K562 (cell line): ENCODE results near the gene CHD3. TPM values are rescaled to one million over a fixed set of nuclear protein-coding genes. Genes with fewer than 3 reads are reported as not detected.

Source experiments
- ARID1B ChIP-seq: fragments of 450-650 bp; IDR thresholded peaks from 2 replicates; pipeline ENCODE4 v1.6.1; 2016; ENCODE audit warnings: antibody characterized with exemption, mild to moderate bottlenecking, inconsistent platforms
- ATF1 ChIP-seq, 2 experiments: fragments of 450-650 bp in 1 of 2; IDR thresholded peaks; 2 replicates each; pipeline ENCODE4 v1.6.1; 2016; ENCODE audit warnings: missing compliant biosample characterization in 1 of 2, missing genetic modification characterization in 1 of 2
- HCFC1 ChIP-seq: IDR thresholded peaks from 2 replicates; pipeline ENCODE4 v1.6.1; 2012; ENCODE audit warnings: low read depth, low read length, improper control_type of control experiment
- HEY1 ChIP-seq: fragments of 250-450 bp; sonication (Bioruptor Pico); IDR thresholded peaks from 2 replicates; pipeline ENCODE4 v1.5.0; 2020; ENCODE audit warnings: mild to moderate bottlenecking, moderate library complexity, borderline replicate concordance
- HNRNPUL1 ChIP-seq: fragments of 200-400 bp; formaldehyde crosslinking; IDR thresholded peaks from 2 replicates; pipeline ENCODE4 v1.6.1; 2017; ENCODE audit warnings: low read length
- JUN ChIP-seq, 2 experiments: sonication (generic) in 1 of 2; formaldehyde crosslinking in 1 of 2; IDR thresholded peaks; 2 replicates each; pipeline versions ENCODE4 v1.6.1 to v1.8.0; 2012 to 2022; ENCODE audit warnings: borderline replicate concordance in 2 of 2, mild to moderate bottlenecking in 2 of 2, improper control_type of control experiment in 1 of 2, low read depth in 1 of 2, low read length in 1 of 2, missing genetic modification reagents in 1 of 2
- NKRF ChIP-seq: fragments of 450-650 bp; IDR thresholded peaks from 2 replicates; pipeline ENCODE4 v1.6.1; 2016; ENCODE audit warnings: borderline replicate concordance
- polyA plus RNA-seq, 8 experiments: library from polyadenylated mRNA; depleted of rRNA in 4 of 8; stranded (reverse) in 5 of 8; unstranded in 3 of 8; fragments of >200 nt; fragmentation: Nextera tagmentation in 2 of 8; fragmentation: Illumina TruSeq in 1 of 8; extraction: Ambion mirVana in 2 of 8; extraction: Trizol in 1 of 8; gene quantifications; 2 replicates each; pipeline versions ENCODE4 v1.2.1 to v1.2.3, GENCODE V29; 2011 to 2014; ENCODE audit warnings: inconsistent platforms in 1 of 8, missing spikeins in 1 of 8
- total RNA-seq, 7 experiments: library from RNA; depleted of rRNA in 6 of 7; stranded (reverse); fragments of >200 nt in 6 of 7; fragmentation: Illumina TruSeq in 2 of 7; extraction: Trizol in 2 of 7; gene quantifications; 2 replicates each; pipeline versions ENCODE4 v1.2.1 to v1.2.3, GENCODE V29; 2011 to 2021; ENCODE audit warnings: low replicate concordance in 1 of 7
- TF ChIP-seq, protein P1 (sequence below), 2 experiments: fragments of 450-650 bp; IDR thresholded peaks; 2 replicates each; pipeline ENCODE4 v1.6.1; 2016; ENCODE audit warnings: mild to moderate bottlenecking in 2 of 2, borderline replicate concordance in 1 of 2, low read depth in 1 of 2, moderate library complexity in 1 of 2
- TF ChIP-seq, protein P2 (sequence below): sonication (generic); formaldehyde crosslinking; IDR thresholded peaks from 2 replicates; pipeline ENCODE4 v1.8.0; 2022; ENCODE audit warnings: mild to moderate bottlenecking, missing genetic modification reagents

CHD3 gene
- total and polyA plus RNA-seq, 9 of the 15 experiments (the other 6 are each of a cell fraction or from before 2014, with no cell fraction given), result 0.39 to 38.2 (median 21.2) TPM

DNA sequence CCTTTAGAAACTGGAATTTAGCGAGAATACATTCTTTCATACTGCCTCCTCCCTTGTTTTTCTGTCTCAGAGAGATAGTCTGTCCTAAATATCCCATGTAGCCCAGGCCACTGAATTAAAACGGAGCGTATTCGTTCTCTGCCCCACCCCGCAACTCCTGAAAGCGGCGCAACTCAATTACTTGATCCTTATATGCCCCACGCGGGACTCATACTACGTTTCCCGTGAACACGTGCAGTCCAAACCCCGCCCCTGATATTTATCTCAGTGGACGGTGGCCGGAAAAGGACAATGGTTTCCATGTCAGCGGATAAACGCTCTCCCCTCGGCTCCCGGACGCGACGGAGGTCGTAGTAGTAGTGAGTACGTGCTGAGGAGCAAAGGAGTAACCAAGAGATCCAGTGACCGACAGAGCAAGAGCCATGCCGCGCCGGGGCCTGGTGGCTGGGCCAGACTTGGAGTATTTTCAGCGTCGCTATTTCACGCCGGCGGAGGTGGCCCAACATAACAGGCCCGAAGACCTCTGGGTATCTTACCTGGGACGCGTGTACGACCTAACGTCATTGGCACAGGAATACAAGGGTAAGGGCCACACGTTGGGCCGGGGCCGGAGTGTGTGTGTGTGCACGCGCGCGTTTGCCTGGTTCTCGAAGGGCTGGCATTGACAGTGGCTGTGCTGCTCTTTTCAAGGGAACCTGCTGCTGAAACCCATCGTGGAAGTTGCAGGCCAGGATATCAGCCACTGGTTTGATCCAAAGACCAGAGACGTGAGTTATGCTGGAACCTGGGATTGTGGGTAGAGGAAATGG lies 30.7 kb upstream of the CHD3 start, which contains the start of gene CYB5D1 (continued):
- TF ChIP-seq, protein P1, sequence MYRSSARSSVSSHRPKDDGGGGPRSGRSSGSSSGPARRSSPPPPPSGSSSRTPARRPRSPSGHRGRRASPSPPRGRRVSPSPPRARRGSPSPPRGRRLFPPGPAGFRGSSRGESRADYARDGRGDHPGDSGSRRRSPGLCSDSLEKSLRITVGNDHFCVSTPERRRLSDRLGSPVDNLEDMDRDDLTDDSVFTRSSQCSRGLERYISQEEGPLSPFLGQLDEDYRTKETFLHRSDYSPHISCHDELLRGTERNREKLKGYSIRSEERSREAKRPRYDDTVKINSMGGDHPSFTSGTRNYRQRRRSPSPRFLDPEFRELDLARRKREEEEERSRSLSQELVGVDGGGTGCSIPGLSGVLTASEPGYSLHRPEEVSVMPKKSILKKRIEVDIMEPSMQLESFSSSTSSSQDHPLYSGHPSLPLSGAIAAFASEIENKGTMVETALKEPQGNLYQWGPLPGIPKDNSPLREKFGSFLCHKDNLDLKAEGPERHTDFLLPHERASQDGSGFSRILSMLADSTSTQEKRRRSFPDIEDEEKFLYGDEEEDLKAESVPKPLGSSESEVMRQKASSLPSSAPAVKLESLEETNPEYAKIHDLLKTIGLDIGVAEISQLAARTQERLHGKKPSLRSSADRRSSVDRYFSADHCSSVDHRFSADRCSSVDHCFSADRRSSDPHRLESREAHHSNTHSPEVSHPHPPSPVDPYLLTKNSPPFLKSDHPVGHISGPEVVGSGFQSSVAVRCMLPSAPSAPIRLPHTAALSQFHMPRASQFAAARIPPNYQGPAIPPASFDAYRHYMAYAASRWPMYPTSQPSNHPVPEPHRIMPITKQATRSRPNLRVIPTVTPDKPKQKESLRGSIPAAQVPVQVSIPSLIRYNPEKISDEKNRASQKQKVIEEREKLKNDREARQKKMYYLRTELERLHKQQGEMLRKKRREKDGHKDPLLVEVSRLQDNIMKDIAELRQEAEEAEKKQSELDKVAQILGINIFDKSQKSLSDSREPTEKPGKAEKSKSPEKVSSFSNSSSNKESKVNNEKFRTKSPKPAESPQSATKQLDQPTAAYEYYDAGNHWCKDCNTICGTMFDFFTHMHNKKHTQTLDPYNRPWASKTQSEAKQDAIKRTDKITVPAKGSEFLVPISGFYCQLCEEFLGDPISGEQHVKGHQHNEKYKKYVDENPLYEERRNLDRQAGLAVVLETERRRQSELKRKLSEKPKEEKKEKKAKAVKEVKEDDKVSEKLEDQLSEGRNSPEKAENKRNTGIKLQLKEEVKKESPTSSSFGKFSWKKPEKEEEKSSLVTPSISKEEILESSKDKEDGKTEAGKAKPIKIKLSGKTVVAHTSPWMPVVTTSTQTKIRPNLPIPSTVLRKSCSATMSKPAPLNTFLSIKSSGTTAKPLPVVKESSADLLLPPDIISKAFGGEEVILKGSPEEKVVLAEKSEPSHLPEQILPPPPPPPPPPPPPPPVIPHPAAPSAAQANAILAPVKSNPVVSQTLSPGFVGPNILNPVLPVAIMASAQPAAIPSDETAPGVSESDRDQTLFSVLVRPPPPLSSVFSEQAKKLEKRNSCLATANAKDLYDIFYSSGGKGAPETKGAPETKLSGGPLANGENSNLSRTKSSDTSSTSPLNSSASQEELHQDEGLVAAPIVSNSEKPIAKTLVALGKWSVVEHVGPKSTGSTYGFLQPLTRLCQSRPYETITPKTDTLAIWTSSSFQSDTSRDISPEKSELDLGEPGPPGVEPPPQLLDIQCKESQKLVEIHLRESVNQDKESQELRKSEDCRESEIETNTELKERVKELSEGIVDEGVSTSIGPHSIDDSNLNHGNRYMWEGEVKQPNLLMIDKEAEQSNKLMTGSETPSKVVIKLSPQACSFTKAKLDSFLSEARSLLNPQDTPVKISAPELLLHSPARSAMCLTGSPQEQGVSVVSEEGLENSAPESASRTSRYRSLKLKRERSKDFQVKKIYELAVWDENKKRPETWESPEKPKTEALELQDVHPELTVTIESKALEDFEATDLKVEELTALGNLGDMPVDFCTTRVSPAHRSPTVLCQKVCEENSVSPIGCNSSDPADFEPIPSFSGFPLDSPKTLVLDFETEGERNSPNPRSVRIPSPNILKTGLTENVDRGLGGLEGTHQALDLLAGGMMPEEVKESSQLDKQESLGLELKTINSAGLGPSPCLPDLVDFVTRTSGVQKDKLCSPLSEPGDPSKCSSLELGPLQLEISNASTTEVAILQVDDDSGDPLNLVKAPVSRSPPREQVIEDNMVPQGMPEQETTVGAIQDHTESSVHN (IDR thresholded peaks at IDR 0.05; ENCODE audit: borderline replicate concordance in 1 of 2, low read depth in 1 of 2), result peak in 1 of 2 experiments; percentile 13; a peak in 1 of 4 replicates
- TF ChIP-seq HEY1 (CRISPR knock-in tag) (0 out of 2 replicates have a peak, but pooled peaks have one; percentile 32), HCFC1 (peak; percentile 84), HNRNPUL1 (no peak), NKRF (peak; percentile 85), ARID1B (0 out of 2 replicates have a peak, but pooled peaks have one; percentile 4), JUN (IDR thresholded peaks at IDR 0.05; ENCODE audit: borderline replicate concordance, low read depth, low read length) (no peak), JUN (CRISPR knock-in tag; IDR thresholded peaks at IDR 0.05; ENCODE audit: borderline replicate concordance) (peak; percentile 57; the same call in 1 of the 2 replicates), ATF1 (CRISPR knock-in tag; IDR thresholded peaks at IDR 0.05) (no peak), ATF1 (tag; IDR thresholded peaks at IDR 0.05) (peak; percentile 23; the same call in 1 of the 2 replicates)
- TF ChIP-seq, protein P2, sequence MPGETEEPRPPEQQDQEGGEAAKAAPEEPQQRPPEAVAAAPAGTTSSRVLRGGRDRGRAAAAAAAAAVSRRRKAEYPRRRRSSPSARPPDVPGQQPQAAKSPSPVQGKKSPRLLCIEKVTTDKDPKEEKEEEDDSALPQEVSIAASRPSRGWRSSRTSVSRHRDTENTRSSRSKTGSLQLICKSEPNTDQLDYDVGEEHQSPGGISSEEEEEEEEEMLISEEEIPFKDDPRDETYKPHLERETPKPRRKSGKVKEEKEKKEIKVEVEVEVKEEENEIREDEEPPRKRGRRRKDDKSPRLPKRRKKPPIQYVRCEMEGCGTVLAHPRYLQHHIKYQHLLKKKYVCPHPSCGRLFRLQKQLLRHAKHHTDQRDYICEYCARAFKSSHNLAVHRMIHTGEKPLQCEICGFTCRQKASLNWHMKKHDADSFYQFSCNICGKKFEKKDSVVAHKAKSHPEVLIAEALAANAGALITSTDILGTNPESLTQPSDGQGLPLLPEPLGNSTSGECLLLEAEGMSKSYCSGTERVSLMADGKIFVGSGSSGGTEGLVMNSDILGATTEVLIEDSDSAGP, result 0 out of 2 replicates have a peak, but pooled peaks have one; percentile 27
